ENCODE data around the gene TBC1D22A. TPM values are rescaled to one million over a fixed set of nuclear protein-coding genes. Genes with fewer than 3 reads are reported as not detected.

The TBC1D22A gene
- total and polyA plus RNA-seq, 4 donors: 4.1 to 12.4 (median 8.4) TPM

DNA sequence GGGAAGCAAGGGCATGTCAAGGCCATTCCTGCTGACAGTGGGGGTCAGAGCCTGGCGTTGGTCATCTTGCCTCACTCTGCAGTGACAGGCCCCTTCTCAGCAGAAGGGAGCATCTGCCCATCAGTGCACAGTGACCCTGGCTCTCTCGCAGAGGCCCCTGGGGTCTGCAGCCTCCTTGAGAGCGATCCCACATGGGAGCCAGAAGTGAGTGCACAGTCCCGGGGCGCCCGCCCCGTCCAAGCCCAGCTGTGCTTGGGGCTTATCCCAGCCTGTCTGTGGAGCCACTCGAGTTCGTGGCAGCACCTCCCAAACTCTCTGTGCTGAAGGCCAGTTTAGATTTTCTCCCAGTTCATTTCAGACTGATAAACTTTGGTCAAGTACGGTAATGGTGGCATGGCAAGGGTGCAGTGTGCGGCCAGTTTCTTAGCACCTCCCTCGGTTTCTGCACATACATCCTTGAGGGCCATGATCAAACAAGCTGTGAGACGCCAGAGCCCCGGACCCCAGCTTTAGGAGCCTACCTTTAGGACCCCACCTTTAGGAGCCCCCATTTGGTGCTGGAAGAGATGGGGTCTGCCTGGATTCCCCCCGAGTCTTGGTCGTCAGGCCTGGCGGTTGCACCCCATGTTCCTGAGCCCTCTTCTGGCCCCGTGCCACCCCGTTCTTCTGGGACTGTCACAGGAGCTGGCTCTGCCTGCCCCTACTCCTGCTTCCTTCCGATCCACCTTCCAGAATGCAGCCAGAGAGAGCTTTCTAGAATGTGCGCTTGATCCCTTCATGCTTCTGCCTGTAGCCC lies 369.4 kb downstream of the TBC1D22A start (continued):
- TF ChIP-seq, protein P1, sequence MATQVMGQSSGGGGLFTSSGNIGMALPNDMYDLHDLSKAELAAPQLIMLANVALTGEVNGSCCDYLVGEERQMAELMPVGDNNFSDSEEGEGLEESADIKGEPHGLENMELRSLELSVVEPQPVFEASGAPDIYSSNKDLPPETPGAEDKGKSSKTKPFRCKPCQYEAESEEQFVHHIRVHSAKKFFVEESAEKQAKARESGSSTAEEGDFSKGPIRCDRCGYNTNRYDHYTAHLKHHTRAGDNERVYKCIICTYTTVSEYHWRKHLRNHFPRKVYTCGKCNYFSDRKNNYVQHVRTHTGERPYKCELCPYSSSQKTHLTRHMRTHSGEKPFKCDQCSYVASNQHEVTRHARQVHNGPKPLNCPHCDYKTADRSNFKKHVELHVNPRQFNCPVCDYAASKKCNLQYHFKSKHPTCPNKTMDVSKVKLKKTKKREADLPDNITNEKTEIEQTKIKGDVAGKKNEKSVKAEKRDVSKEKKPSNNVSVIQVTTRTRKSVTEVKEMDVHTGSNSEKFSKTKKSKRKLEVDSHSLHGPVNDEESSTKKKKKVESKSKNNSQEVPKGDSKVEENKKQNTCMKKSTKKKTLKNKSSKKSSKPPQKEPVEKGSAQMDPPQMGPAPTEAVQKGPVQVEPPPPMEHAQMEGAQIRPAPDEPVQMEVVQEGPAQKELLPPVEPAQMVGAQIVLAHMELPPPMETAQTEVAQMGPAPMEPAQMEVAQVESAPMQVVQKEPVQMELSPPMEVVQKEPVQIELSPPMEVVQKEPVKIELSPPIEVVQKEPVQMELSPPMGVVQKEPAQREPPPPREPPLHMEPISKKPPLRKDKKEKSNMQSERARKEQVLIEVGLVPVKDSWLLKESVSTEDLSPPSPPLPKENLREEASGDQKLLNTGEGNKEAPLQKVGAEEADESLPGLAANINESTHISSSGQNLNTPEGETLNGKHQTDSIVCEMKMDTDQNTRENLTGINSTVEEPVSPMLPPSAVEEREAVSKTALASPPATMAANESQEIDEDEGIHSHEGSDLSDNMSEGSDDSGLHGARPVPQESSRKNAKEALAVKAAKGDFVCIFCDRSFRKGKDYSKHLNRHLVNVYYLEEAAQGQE (IDR thresholded peaks at IDR 0.05): no peak
- TF ChIP-seq HNF4A (conservative IDR thresholded peaks at IDR 0.05): no peak

DNA sequence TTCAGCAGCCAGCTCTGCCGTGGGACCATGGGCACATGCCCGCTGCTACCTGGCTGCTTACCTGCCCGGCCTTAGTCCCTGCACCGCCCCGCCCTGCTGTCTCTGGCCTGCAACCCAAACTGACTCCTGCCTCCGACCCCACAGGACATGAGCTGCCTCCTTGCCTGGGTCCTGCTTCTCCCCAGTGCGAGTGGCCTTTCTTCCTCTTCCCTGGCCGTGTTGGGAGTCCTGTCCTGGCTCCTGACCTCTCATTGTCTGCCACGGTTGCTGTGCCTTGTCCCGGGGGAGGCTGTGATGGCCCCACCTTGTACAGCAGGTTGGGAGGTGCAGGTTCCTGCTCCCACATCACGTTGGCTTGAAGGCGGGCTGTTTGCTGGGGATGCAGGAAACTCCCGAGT lies 370.0 kb downstream of the TBC1D22A start:
- DNase-seq (ENCODE audit: low spot score): no peak
- Histone ChIP-seq H3K9ac (ENCODE audit: low read depth in 1 of 2, low read length in 2 of 2) (no peak overlapping the region), H3K27me3 (ENCODE audit: control insufficient read depth in 4 of 4, insufficient read depth in 4 of 4, low read length in 3 of 4) (no peaks in the 10 kb centered on the region), H3K36me3 (ENCODE audit: control insufficient read depth in 4 of 4, insufficient read depth in 3 of 4, low read depth in 1 of 4, low read length in 3 of 4) (no peaks in the 10 kb centered on the region), H3K9me3 (ENCODE audit: control insufficient read depth in 4 of 4, low read length in 3 of 4) (no peaks in the 10 kb centered on the region), H3K4me3 (ENCODE audit: low read depth in 1 of 3, low read length in 3 of 3) (no peak overlapping the region), H3K4me1 (ENCODE audit: control insufficient read depth in 4 of 4, insufficient read depth in 4 of 4, low read length in 3 of 4) (no peaks in the 10 kb centered on the region), H3K27ac (ENCODE audit: low read depth in 1 of 2, low read length in 2 of 2) (no peak overlapping the region)
- TF ChIP-seq, protein P1 (IDR thresholded peaks at IDR 0.05): no peak
- TF ChIP-seq SP1 (IDR thresholded peaks at IDR 0.05) (no peak), TAF1 (conservative IDR thresholded peaks at IDR 0.05) (no peak), FOXA2 (IDR thresholded peaks at IDR 0.05) (no peak), JUND (IDR thresholded peaks at IDR 0.05) (no peak), RXRA (IDR thresholded peaks at IDR 0.05) (no peak)
- WGBS: 87% methylated on average over 13 of the region's 13 CpGs

DNA sequence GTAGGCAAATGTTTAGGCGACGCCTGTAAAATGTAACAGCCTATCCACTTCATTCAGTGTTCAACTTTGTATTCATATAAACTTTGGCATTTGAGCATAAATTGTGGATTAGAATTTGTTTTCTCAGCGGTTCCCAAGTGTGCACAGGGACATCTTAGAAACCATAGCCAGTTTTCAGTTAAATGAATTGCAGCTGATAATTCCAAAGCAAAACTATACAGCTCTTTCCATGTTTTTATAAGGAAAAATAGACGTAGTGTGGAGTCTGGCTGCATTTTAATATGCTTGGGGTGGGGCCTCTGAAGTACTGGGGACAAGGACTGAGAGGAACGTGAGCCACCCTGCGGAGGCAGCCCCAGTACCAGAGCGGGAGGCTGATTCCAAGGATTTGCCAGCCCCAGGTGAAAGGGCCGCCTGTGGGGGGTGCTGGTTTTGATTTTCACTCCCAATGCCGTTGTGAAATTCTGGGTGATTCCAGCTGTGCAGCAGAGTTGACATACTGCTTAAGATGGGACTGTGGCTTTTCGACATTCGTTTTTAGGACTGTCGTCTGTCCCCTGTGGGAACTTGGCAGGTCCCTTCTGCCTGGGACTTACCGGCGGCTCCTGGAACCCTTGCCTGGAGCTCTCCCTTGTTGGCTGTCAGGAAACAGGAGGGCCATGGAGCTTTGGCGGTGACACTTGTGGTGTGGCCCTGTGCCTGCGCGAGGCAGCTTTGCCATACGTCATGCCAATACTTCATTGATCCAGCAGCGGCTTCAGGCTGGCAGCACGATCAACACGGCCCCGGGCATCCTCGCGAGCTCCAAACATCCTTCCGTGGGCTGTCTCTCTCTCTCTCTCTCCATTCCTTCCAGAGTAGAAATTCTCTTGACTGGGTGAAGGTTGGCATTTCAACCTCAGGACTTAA lies 370.9 kb downstream of the TBC1D22A start:
- Histone ChIP-seq H3K27ac (ENCODE audit: low read depth in 1 of 2, low read length in 2 of 2) (no peak overlapping the region), H3K36me3 (ENCODE audit: control insufficient read depth in 4 of 4, insufficient read depth in 3 of 4, low read depth in 1 of 4, low read length in 3 of 4) (peaks cover 0 to 2% (median 0%) of the 10 kb centered on the region in 4 donors), H3K9ac (ENCODE audit: low read depth in 1 of 2, low read length in 2 of 2) (no peak overlapping the region), H3K4me1 (ENCODE audit: control insufficient read depth in 4 of 4, insufficient read depth in 4 of 4, low read length in 3 of 4) (no peaks in the 10 kb centered on the region), H3K27me3 (ENCODE audit: control insufficient read depth in 4 of 4, insufficient read depth in 4 of 4, low read length in 3 of 4) (no peaks in the 10 kb centered on the region), H3K9me3 (ENCODE audit: control insufficient read depth in 4 of 4, low read length in 3 of 4) (no peaks in the 10 kb centered on the region), H3K4me3 (ENCODE audit: low read depth in 1 of 3, low read length in 3 of 3) (no peak overlapping the region)
- DNase-seq (ENCODE audit: low spot score): no peak
- WGBS: 91% methylated on average over 25 of the region's 25 CpGs
- TF ChIP-seq CTCF (IDR thresholded peaks at IDR 0.05; ENCODE audit: low read depth, low read length, missing input control) (no peak), ATF3 (IDR thresholded peaks at IDR 0.05) (no peak), NR2F2 (IDR thresholded peaks at IDR 0.05) (no peak), FOXA1 (IDR thresholded peaks at IDR 0.05) (no peak), FOXA2 (IDR thresholded peaks at IDR 0.05) (no peak)
